ENCODE results near the gene MTUS2. TPM values are rescaled to one million over a fixed set of nuclear protein-coding genes. Genes with fewer than 3 reads are reported as not detected.

Gene MTUS2
- total RNA-seq, 1 experiment from 2014 or later, result 6.6 TPM

- H3K9me2 ChIP-seq (replicated peaks; ENCODE audit: insufficient read depth, low read length), result no peaks in the 10 kb centered on the region
- no peaks in the 10 kb centered on the region for H3K27me3 ChIP-seq (ENCODE audit: low read length)
Observed at GRCh38 chr13:29170436-29171082, 350.4 kb downstream of the MTUS2 start.

GRCh38 chr13:29171244-29171643 lies 351.1 kb downstream of the MTUS2 start:
- no peak overlapping the region for H3K4me3 ChIP-seq (ENCODE audit: low read length)
- H3K36me3 ChIP-seq (ENCODE audit: insufficient read depth, low read length), result no peaks in the 10 kb centered on the region
- no peak overlapping the region for H3K9ac ChIP-seq (ENCODE audit: low read length)
- no peaks in the 10 kb centered on the region for H3K4me1 ChIP-seq (ENCODE audit: low read length)
- no peaks in the 10 kb centered on the region for H4K20me1 ChIP-seq (ENCODE audit: insufficient read depth, low read depth, low read length)
- H3K9me2 ChIP-seq (replicated peaks; ENCODE audit: insufficient read depth, low read length), result no peaks in the 10 kb centered on the region
- no peaks in the 10 kb centered on the region for H3K79me2 ChIP-seq (ENCODE audit: low read length)
- no peak overlapping the region for H3K27ac ChIP-seq (ENCODE audit: low read length)
- H3K9me3 ChIP-seq (ENCODE audit: low read length), result no peaks in the 10 kb centered on the region
- H3K4me2 ChIP-seq (ENCODE audit: low read depth, low read length, poor library complexity, severe bottlenecking), result no peak overlapping the region
- no peaks in the 10 kb centered on the region for H3K27me3 ChIP-seq (ENCODE audit: low read length)
- DNase-seq, result no peak
- H2AFZ ChIP-seq (ENCODE audit: low read length), result no peak overlapping the region

More at GRCh38 chr13:29170436-29171082, 350.4 kb downstream of the MTUS2 start:
- DNase-seq, result no peak
- H3K27ac ChIP-seq (ENCODE audit: low read length), result no peak overlapping the region
- H3K9ac ChIP-seq (ENCODE audit: low read length), result no peak overlapping the region
- no peak overlapping the region for H3K4me2 ChIP-seq (ENCODE audit: low read depth, low read length, poor library complexity, severe bottlenecking)
- H3K9me3 ChIP-seq (ENCODE audit: low read length), result no peaks in the 10 kb centered on the region
- no peaks in the 10 kb centered on the region for H3K4me1 ChIP-seq (ENCODE audit: low read length)
- H3K4me3 ChIP-seq (ENCODE audit: low read length), result no peak overlapping the region
- H4K20me1 ChIP-seq (ENCODE audit: insufficient read depth, low read depth, low read length), result no peaks in the 10 kb centered on the region
- H3K36me3 ChIP-seq (ENCODE audit: insufficient read depth, low read length), result no peaks in the 10 kb centered on the region
- no peak overlapping the region for H2AFZ ChIP-seq (ENCODE audit: low read length)
- H3K79me2 ChIP-seq (ENCODE audit: low read length), result no peaks in the 10 kb centered on the region

- no peaks in the 10 kb centered on the region for H3K36me3 ChIP-seq (ENCODE audit: insufficient read depth, low read length)
- H3K4me1 ChIP-seq (ENCODE audit: low read length), result no peaks in the 10 kb centered on the region
- H3K27ac ChIP-seq (ENCODE audit: low read length), result no peak overlapping the region
- DNase-seq, result no peak
- no peak overlapping the region for H3K4me3 ChIP-seq (ENCODE audit: low read length)
- H2AFZ ChIP-seq (ENCODE audit: low read length), result no peak overlapping the region
- H3K9ac ChIP-seq (ENCODE audit: low read length), result no peak overlapping the region
- H4K20me1 ChIP-seq (ENCODE audit: insufficient read depth, low read depth, low read length), result no peaks in the 10 kb centered on the region
- no peaks in the 10 kb centered on the region for H3K9me2 ChIP-seq (replicated peaks; ENCODE audit: insufficient read depth, low read length)
- H3K79me2 ChIP-seq (ENCODE audit: low read length), result no peaks in the 10 kb centered on the region
- H3K4me2 ChIP-seq (ENCODE audit: low read depth, low read length, poor library complexity, severe bottlenecking), result no peak overlapping the region
- H3K9me3 ChIP-seq (ENCODE audit: low read length), result no peaks in the 10 kb centered on the region
- H3K27me3 ChIP-seq (ENCODE audit: low read length), result no peaks in the 10 kb centered on the region
Observed at GRCh38 chr13:29174093-29174492, 354.0 kb downstream of the MTUS2 start.

- Histone ChIP-seq H3K4me3 (ENCODE audit: low read length) (no peak overlapping the region), H3K79me2 (ENCODE audit: low read length) (no peaks in the 10 kb centered on the region), H3K27ac (ENCODE audit: low read length) (no peak overlapping the region), H3K27me3 (ENCODE audit: low read length) (no peaks in the 10 kb centered on the region), H3K4me1 (ENCODE audit: low read length) (no peaks in the 10 kb centered on the region), H4K20me1 (ENCODE audit: insufficient read depth, low read depth, low read length) (no peaks in the 10 kb centered on the region), H3K9ac (ENCODE audit: low read length) (no peak overlapping the region), H3K36me3 (ENCODE audit: insufficient read depth, low read length) (no peaks in the 10 kb centered on the region), H2AFZ (ENCODE audit: low read length) (no peak overlapping the region), H3K4me2 (ENCODE audit: low read depth, low read length, poor library complexity, severe bottlenecking) (no peak overlapping the region), H3K9me2 (replicated peaks; ENCODE audit: insufficient read depth, low read length) (no peaks in the 10 kb centered on the region), H3K9me3 (ENCODE audit: low read length) (no peaks in the 10 kb centered on the region)
- no peak for DNase-seq
Observed at GRCh38 chr13:29175250-29175873, 355.2 kb downstream of the MTUS2 start.

- H3K27me3 ChIP-seq (ENCODE audit: low read length), result 0 out of 2 replicates have a peak, but pooled peaks cover 3% of the 10 kb centered on the region
Observed at GRCh38 chr13:29180055-29180454, 359.9 kb downstream of the MTUS2 start.

GRCh38 chr13:29182216-29182615 lies 362.1 kb downstream of the MTUS2 start:
- Histone ChIP-seq H3K4me3 (ENCODE audit: low read length) (no peak overlapping the region), H3K4me2 (ENCODE audit: low read depth, low read length, poor library complexity, severe bottlenecking) (no peak overlapping the region), H3K36me3 (ENCODE audit: insufficient read depth, low read length) (no peaks in the 10 kb centered on the region), H3K9me2 (replicated peaks; ENCODE audit: insufficient read depth, low read length) (no peaks in the 10 kb centered on the region), H2AFZ (ENCODE audit: low read length) (no peak overlapping the region), H3K9me3 (ENCODE audit: low read length) (peaks cover 14% of the 10 kb centered on the region), H3K27ac (ENCODE audit: low read length) (no peak overlapping the region), H3K79me2 (ENCODE audit: low read length) (no peaks in the 10 kb centered on the region), H3K27me3 (ENCODE audit: low read length) (0 out of 2 replicates have a peak, but pooled peaks cover 3% of the 10 kb centered on the region), H4K20me1 (ENCODE audit: insufficient read depth, low read depth, low read length) (no peaks in the 10 kb centered on the region), H3K9ac (ENCODE audit: low read length) (no peak overlapping the region), H3K4me1 (ENCODE audit: low read length) (no peaks in the 10 kb centered on the region)
- DNase-seq, result no peak

More at GRCh38 chr13:29180055-29180454, 359.9 kb downstream of the MTUS2 start:
- H3K4me3 ChIP-seq (ENCODE audit: low read length), result no peak overlapping the region
- H3K27ac ChIP-seq (ENCODE audit: low read length), result no peak overlapping the region
- H2AFZ ChIP-seq (ENCODE audit: low read length), result no peak overlapping the region
- H3K9me2 ChIP-seq (replicated peaks; ENCODE audit: insufficient read depth, low read length), result no peaks in the 10 kb centered on the region
- H3K4me2 ChIP-seq (ENCODE audit: low read depth, low read length, poor library complexity, severe bottlenecking), result no peak overlapping the region
- no peaks in the 10 kb centered on the region for H3K79me2 ChIP-seq (ENCODE audit: low read length)
- H4K20me1 ChIP-seq (ENCODE audit: insufficient read depth, low read depth, low read length), result no peaks in the 10 kb centered on the region
- H3K9ac ChIP-seq (ENCODE audit: low read length), result no peak overlapping the region
- no peak for DNase-seq
- H3K9me3 ChIP-seq (ENCODE audit: low read length), result peaks cover 9% of the 10 kb centered on the region
- H3K4me1 ChIP-seq (ENCODE audit: low read length), result no peaks in the 10 kb centered on the region
- no peaks in the 10 kb centered on the region for H3K36me3 ChIP-seq (ENCODE audit: insufficient read depth, low read length)

- Histone ChIP-seq H3K9ac (ENCODE audit: low read length) (no peak overlapping the region), H3K4me1 (ENCODE audit: low read length) (no peaks in the 10 kb centered on the region), H3K9me2 (replicated peaks; ENCODE audit: insufficient read depth, low read length) (no peaks in the 10 kb centered on the region), H3K27me3 (ENCODE audit: low read length) (0 out of 2 replicates have a peak, but pooled peaks cover 3% of the 10 kb centered on the region), H4K20me1 (ENCODE audit: insufficient read depth, low read depth, low read length) (no peaks in the 10 kb centered on the region), H3K4me2 (ENCODE audit: low read depth, low read length, poor library complexity, severe bottlenecking) (no peak overlapping the region), H3K9me3 (ENCODE audit: low read length) (peaks cover 14% of the 10 kb centered on the region), H3K36me3 (ENCODE audit: insufficient read depth, low read length) (no peaks in the 10 kb centered on the region), H3K4me3 (ENCODE audit: low read length) (no peak overlapping the region), H2AFZ (ENCODE audit: low read length) (no peak overlapping the region), H3K27ac (ENCODE audit: low read length) (no peak overlapping the region), H3K79me2 (ENCODE audit: low read length) (no peaks in the 10 kb centered on the region)
- no peak for DNase-seq
Observed at GRCh38 chr13:29185926-29186325, 365.8 kb downstream of the MTUS2 start.

GRCh38 chr13:29187584-29187983 lies 367.4 kb downstream of the MTUS2 start:
- no peaks in the 10 kb centered on the region for H3K79me2 ChIP-seq (ENCODE audit: low read length)
- no peaks in the 10 kb centered on the region for H4K20me1 ChIP-seq (ENCODE audit: insufficient read depth, low read depth, low read length)
- H3K9me3 ChIP-seq (ENCODE audit: low read length), result peaks cover 14% of the 10 kb centered on the region
- H3K9me2 ChIP-seq (replicated peaks; ENCODE audit: insufficient read depth, low read length), result no peaks in the 10 kb centered on the region
- no peaks in the 10 kb centered on the region for H3K4me1 ChIP-seq (ENCODE audit: low read length)
- H3K4me2 ChIP-seq (ENCODE audit: low read depth, low read length, poor library complexity, severe bottlenecking), result no peak overlapping the region
- DNase-seq, result no peak
- no peak overlapping the region for H2AFZ ChIP-seq (ENCODE audit: low read length)
- H3K9ac ChIP-seq (ENCODE audit: low read length), result no peak overlapping the region
- no peak overlapping the region for H3K27ac ChIP-seq (ENCODE audit: low read length)
- no peaks in the 10 kb centered on the region for H3K36me3 ChIP-seq (ENCODE audit: insufficient read depth, low read length)
- H3K27me3 ChIP-seq (ENCODE audit: low read length), result no peaks in the 10 kb centered on the region
- H3K4me3 ChIP-seq (ENCODE audit: low read length), result no peak overlapping the region

Data from Karpas-422 (cell line).